ENCODE measurements around the gene TNP2.

TNP2 gene

DNA sequence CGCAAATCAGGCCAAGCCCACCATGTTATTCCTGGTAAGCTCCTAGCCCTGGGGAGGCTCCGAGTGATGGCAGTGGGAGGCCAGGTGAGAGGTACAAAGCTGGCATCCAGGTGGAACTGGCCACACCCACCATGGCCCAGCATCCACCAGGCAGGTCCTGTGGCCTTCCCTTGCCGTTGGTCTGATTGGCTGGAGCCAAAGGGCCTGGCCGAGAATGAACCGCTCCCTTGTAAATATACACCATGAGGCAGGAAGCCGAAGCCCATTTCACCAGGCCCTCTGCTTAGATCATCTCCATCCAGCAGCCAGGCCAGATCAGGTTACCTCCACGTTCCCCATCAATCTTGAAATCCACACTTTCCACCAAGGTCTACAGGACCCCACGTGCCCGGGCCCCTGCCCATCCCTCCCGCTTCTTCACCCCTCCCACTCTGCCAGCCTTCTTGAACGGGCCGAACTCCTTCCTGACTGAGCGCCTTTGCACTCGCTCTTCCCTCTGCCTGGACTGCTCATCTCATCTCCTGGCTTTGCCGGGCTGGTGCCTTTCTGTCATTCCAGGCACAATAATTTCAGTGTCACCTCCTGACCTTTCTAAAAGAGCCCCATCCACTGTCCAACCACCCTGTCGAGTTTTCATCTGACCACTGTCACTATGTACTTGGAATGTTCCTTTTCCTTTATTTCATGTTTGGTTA lies 18.9 kb downstream of the TNP2 start:
- CTCF ChIA-PET: interaction anchor here (1.0 kb wide), 1 partner anchor 279 kb away, joined by 3 read pairs; no protein-coding TSS in a partner anchor
- DNase-seq (ENCODE audit: extremely low spot score): no peak
- POLR2A ChIA-PET: interaction anchor here (0.6 kb wide), 1 partner anchor 54 kb away, joined by 3 read pairs; no protein-coding TSS in a partner anchor
- no peak for TF ChIP-seq CTCF (IDR thresholded peaks at IDR 0.05; ENCODE audit: control extremely low read depth, extremely low read depth, low read depth, missing control alignments)

DNA sequence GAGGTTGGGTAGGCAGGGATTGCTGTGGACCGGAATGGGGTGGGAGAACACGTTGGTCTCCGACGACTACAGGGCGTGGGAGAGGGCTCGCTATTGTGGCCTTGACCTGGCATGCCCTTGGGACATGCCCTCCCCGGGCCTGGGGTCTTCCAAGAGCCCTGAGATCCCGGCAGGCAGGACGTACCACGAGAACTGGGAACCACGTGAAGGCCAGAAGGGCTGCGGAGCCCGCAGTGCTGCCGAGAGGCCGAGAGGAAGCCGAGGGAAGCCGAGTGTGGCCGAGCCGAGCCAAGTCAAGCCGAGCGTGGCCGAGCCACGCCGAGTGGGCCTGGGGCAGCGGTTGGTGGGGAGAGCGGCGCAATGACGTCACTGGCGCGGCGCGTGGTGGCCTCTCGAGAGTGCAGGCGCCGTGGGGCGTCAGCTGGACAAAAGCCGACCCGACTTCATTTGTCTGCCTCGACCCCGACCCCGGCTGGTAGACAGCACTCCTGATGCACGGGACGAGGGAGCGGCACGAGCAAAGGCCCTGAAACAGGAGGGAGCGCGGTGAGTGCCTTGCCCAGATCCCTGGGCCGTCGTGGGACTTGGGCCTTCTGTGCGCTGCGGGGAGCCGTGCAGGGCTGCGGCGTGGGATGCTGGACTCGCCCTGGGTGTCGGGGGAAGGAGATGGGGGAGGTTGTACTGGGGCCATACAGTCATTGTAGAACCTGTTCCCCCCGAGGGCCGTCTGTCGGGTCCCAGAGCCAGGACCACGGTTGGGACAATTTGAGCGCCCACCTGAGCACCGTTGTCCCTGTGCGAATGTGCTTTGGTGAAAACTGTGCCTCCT lies 19.7 kb downstream of the TNP2 start:
- no peak for DNase-seq (ENCODE audit: extremely low spot score)
- CTCF ChIA-PET: interaction anchor here (1.0 kb wide), 1 partner anchor 278 kb away, joined by 3 read pairs; no protein-coding TSS in a partner anchor
- POLR2A ChIA-PET: interaction anchor here (0.6 kb wide), 1 partner anchor 53 kb away, joined by 3 read pairs; no protein-coding TSS in a partner anchor
- no peak for TF ChIP-seq CTCF (IDR thresholded peaks at IDR 0.05; ENCODE audit: control extremely low read depth, extremely low read depth, low read depth, missing control alignments)

DNA sequence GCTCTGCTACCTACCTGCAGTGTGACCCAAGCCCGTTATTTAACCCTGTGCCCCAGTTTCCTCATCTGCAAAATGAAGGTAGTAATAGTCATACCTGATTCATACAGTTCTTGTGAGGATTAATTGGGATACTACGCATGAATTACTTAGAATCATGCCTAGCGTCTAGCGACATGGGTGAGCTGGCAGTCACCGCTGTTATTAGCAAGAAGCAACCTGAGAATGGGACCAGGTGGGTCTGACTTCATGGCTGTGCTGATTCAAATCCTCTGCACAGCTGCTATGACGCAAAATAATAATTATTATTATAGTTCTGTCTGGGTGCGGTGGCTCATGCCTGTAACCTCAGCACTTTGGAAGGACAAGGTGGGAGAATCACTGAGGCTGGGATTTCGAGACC lies 21.0 kb downstream of the TNP2 start:
- POLR2A ChIA-PET: interaction anchor here (0.6 to 1.2 kb wide), 6 partner anchors 10 to 291 kb away, joined by 3 to 7 read pairs (median 3); no protein-coding TSS in a partner anchor
- no peak for TF ChIP-seq CTCF (IDR thresholded peaks at IDR 0.05; ENCODE audit: control extremely low read depth, extremely low read depth, low read depth, missing control alignments)
- CTCF ChIA-PET: interaction anchor here (1.5 to 3.0 kb wide), 2 partner anchors 10 to 285 kb away, joined by 5 to 14 read pairs; no protein-coding TSS in a partner anchor
- no peak for DNase-seq (ENCODE audit: extremely low spot score)

DNA sequence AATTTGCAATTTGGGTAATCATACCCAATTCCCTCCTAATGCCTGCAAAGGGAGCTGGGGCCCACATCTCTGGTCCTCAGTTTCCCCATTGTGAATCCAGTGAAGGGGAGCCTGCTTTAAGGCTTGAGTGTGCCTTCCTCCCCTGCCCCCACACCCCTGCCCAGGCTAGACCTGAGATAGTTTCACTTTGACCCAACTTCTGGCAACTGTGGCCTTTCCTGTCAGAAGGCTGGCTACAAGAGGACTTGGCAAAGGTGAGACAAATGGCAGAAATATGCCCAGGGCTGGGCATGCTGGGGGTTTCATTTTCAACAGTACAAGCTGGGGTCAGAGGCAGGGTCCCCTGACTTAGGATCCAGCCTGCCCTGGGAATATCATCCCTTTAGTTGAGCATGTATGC lies 23.1 kb downstream of the TNP2 start:
- POLR2A ChIA-PET: interaction anchor here (0.9 to 1.9 kb wide), 2 partner anchors 10 to 170 kb away, joined by 3 to 7 read pairs; partner anchors contain the start of gene SOCS1
- TF ChIP-seq CTCF (IDR thresholded peaks at IDR 0.05; ENCODE audit: control extremely low read depth, extremely low read depth, low read depth, missing control alignments): no peak
- DNase-seq (ENCODE audit: extremely low spot score): no peak
- CTCF ChIA-PET: interaction anchor here (0.8 to 3.0 kb wide), 4 partner anchors 8 to 282 kb away, joined by 3 to 14 read pairs (median 6); partner anchors contain the start of gene SOCS1

DNA sequence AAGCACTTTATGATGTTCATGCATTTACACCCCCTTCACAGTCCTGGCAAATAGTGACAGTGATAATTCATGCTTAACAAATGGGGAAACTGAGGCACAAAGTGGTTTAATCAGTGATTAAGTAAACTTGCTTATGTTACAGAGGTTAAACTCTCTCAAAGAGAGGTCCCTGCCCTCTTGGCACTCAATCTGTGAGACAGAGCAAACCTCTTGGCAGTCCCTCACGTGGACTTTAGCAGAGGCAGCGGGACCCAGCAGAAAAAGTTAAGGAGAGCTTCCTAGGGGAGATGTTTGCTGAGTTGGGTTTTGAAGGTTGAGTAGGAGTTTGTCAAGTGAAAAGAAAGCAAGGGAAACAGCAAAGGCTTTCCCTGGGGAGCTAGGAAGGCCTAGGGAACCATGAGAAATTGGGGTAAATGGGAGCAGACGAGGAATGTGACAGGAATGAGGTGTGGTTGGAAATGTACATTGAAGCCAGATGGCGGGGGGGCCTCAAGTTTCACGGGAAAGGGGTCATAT lies 23.8 kb downstream of the TNP2 start:
- no peak for DNase-seq (ENCODE audit: extremely low spot score)
- CTCF ChIA-PET: interaction anchor here (1.3 to 1.7 kb wide), 2 partner anchors 10 kb away, joined by 5 to 7 read pairs; partner anchors contain the start of gene SOCS1
- TF ChIP-seq CTCF (IDR thresholded peaks at IDR 0.05; ENCODE audit: control extremely low read depth, extremely low read depth, low read depth, missing control alignments): no peak
- POLR2A ChIA-PET: interaction anchor here (0.6 to 1.9 kb wide), 2 partner anchors 10 to 229 kb away, joined by 4 to 7 read pairs; partner anchors contain the start of gene SOCS1

- DNase-seq (ENCODE audit: extremely low spot score): no peak
- ChIA-PET CTCF (interaction anchor here (1.0 kb wide), 1 partner anchor 12 kb away, joined by 3 read pairs; no protein-coding TSS in a partner anchor), POLR2A (no interaction called here)
- TF ChIP-seq CTCF (IDR thresholded peaks at IDR 0.05; ENCODE audit: control extremely low read depth, extremely low read depth, low read depth, missing control alignments): no peak
Observed at GRCh38 chr16:11242658-11243057, 26.5 kb downstream of the TNP2 start.

Data from GM10248 (cell line).